GM10266 (cell line): Measurements from ENCODE around the gene UROD.
A peak's percentile ranks its signal among the peaks of the same experiment; 100 is the strongest.

Experiments
- DNase-seq: peaks from one replicate; pipeline ENCODE4 v3.0.0; 2012; ENCODE audit errors: extremely low spot score
- TF ChIP-seq, protein P1 (sequence below): IDR thresholded peaks from 2 replicates; pipeline ENCODE4 v1.5.1; 2012; ENCODE audit warnings: mild to moderate bottlenecking, low read depth; ENCODE audit not compliant: control insufficient read depth, insufficient read depth; ENCODE audit errors: missing control alignments

UROD gene

DNA sequence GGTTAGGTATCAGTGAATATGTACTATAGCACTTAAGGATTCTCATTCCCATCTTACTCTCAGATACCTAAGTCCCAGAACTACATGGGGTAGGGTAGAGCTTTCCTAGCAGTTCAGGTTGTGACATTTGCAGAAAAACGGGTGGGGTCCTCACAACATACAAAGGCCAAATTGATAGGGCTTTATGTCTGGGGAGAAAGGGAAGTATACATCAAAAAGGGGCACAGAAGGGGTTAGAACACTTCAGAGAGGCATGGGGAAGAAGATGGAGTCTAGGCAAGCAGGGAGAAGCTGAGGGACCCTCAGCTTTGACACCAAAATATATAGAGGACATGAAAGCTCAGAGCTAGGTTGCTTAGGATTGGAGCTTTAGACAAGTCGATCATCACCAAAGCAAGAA lies 3.6 kb downstream of the UROD start:
- DNase-seq, result no peak
- TF ChIP-seq, protein P1, sequence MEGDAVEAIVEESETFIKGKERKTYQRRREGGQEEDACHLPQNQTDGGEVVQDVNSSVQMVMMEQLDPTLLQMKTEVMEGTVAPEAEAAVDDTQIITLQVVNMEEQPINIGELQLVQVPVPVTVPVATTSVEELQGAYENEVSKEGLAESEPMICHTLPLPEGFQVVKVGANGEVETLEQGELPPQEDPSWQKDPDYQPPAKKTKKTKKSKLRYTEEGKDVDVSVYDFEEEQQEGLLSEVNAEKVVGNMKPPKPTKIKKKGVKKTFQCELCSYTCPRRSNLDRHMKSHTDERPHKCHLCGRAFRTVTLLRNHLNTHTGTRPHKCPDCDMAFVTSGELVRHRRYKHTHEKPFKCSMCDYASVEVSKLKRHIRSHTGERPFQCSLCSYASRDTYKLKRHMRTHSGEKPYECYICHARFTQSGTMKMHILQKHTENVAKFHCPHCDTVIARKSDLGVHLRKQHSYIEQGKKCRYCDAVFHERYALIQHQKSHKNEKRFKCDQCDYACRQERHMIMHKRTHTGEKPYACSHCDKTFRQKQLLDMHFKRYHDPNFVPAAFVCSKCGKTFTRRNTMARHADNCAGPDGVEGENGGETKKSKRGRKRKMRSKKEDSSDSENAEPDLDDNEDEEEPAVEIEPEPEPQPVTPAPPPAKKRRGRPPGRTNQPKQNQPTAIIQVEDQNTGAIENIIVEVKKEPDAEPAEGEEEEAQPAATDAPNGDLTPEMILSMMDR, result no peak

DNA sequence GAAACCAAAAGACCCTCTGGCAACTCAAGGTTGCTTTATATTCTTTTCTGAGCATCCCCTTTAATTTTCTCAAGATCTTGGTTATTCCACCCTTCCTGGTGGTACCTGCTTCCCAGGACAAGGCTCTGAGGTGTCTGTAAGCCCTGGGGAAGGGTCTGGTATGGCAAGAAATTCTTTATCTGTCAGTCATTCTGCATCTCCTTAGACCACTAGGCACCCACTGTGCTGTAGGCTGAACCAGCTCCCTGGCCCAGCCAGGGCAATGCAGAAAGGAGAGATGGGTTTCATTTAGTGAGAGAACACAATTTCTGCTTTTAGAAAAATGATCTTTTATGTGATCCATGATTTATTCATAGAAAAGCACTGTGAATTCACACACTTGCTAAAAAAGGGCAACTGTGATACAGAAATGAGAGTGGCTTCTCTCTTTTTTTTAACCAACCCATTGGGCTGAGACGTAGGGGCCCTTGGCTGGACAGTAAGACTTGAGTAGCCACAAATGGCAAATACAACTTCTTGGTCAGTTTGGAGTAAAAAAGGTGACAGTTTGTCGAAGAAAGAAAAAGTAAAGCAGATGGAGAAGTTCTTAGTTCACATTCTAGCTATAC lies 4.1 kb downstream of the UROD start:
- TF ChIP-seq, protein P1, result no peak
- DNase-seq, result no peak

DNA sequence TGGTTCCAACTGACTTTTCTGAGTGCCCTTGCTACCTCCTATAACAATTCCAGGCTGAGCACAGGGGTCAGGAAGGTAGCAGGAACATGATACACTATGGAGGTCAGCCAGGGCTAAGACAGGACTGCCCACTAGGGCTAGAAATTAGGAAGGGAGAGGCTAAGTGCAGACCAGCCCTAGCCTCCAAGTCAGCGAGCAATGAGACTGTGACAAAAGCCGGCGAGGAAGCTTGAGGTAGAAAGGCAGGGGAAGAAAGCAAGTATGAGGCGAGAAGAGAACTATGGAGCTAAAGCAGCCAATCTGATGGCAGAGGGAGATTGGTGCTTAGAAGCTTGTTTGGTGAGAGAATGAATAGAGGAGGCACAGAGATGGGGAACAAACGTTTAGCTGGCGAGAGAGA lies 4.7 kb downstream of the UROD start:
- TF ChIP-seq, protein P1, result no peak
- DNase-seq, result no peak

GRCh38 chr1:45018599-45019230 lies 6.7 kb downstream of the UROD start:
- TF ChIP-seq, protein P1, result peak; percentile 68
- DNase-seq, result no peak

DNA sequence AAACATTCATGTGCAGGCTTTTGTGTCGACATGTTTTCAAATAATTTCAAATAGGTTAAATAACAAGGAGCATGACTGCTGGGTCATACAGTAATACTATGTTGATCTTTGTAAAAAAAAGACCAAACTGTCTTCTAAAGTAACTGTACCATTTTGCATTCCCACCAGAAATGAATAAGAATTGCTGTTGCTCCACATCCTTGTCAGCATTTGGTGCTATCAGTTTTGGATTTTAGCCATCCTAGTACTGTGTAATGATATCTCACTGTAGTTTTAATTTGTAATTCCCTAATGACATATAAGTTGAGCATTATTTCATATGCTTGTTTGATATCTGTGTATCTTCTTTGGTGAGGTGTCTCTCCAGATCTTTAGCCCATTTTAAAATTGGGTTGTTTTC lies 11.6 kb downstream of the UROD start:
- no peak for DNase-seq
- TF ChIP-seq, protein P1, result no peak

GRCh38 chr1:45026446-45026845 lies 14.4 kb downstream of the UROD start:
- TF ChIP-seq, protein P1, result no peak
- DNase-seq, result no peak

DNA sequence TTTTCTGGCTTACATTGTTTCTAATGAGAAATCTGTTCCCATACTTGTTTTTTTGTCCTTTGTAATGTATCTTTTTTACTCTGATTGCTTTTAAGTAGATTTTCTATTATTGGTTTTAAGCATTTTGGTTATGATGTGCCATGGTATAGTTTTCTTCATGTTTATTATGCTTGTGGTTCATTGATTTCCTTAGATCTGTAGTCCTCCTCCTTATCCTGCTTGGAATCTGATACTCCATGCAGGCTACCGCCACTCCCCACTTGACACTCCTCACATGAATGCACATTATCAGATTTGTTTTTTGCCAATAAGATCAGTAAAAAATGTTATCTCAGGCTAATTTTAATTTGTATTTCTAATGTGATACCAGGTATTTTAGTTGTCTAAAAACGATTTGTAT lies 20.8 kb downstream of the UROD start:
- TF ChIP-seq, protein P1, result no peak
- no peak for DNase-seq
